ENCODE data around the gene PPOX. TPM values are rescaled to one million over a fixed set of nuclear protein-coding genes. Genes with fewer than 3 reads are reported as not detected.

The PPOX gene
- total RNA-seq, 1 donor from 2014 or later, result 49.7 TPM

GRCh38 chr1:161166669-161167548, 683 bp downstream of the PPOX start:
- H3K27ac Mint-ChIP-seq, result peak overlapping the region; percentile 99
- no peak for TF ChIP-seq CTCF (IDR thresholded peaks at IDR 0.05; ENCODE audit: unreplicated experiment)
- H3K4me1 Mint-ChIP-seq, result peaks cover 17% of the 10 kb centered on the region
- peak overlapping the region; percentile 88 for H3K4me3 Mint-ChIP-seq
- H3K27me3 Mint-ChIP-seq (ENCODE audit: low read depth), result no peaks in the 10 kb centered on the region
- H3K36me3 Mint-ChIP-seq, result peaks cover 24% of the 10 kb centered on the region
- DNase-seq (ENCODE audit: low spot score in 2 of 2, unreplicated experiment in 2 of 2), result no peak
- no peaks in the 10 kb centered on the region for H3K9me3 Mint-ChIP-seq

- Mint-ChIP-seq H3K9me3 (no peaks in the 10 kb centered on the region), H3K4me3 (no peak overlapping the region), H3K4me1 (peaks cover 15% of the 10 kb centered on the region), H3K27ac (no peak overlapping the region), H3K36me3 (peaks cover 23% of the 10 kb centered on the region), H3K27me3 (ENCODE audit: low read depth) (no peaks in the 10 kb centered on the region)
- TF ChIP-seq CTCF (IDR thresholded peaks at IDR 0.05; ENCODE audit: unreplicated experiment), result no peak
- no peak for DNase-seq (ENCODE audit: low spot score in 2 of 2, unreplicated experiment in 2 of 2)
Observed at GRCh38 chr1:161168906-161169305, 2.7 kb downstream of the PPOX start.

GRCh38 chr1:161171191-161171590, 5.0 kb downstream of the PPOX start:
- no peak overlapping the region for H3K4me3 Mint-ChIP-seq
- TF ChIP-seq CTCF (IDR thresholded peaks at IDR 0.05; ENCODE audit: unreplicated experiment), result no peak
- no peak for DNase-seq (ENCODE audit: low spot score in 2 of 2, unreplicated experiment in 2 of 2)
- no peak overlapping the region for H3K27ac Mint-ChIP-seq
- no peaks in the 10 kb centered on the region for H3K9me3 Mint-ChIP-seq
- H3K4me1 Mint-ChIP-seq, result peaks cover 22% of the 10 kb centered on the region
- H3K27me3 Mint-ChIP-seq (ENCODE audit: low read depth), result no peaks in the 10 kb centered on the region
- peaks cover 28% of the 10 kb centered on the region for H3K36me3 Mint-ChIP-seq

GRCh38 chr1:161171696-161172095, 5.5 kb downstream of the PPOX start:
- H3K27ac Mint-ChIP-seq, result no peak overlapping the region
- H3K36me3 Mint-ChIP-seq, result peaks cover 28% of the 10 kb centered on the region
- peaks cover 28% of the 10 kb centered on the region for H3K4me1 Mint-ChIP-seq
- no peaks in the 10 kb centered on the region for H3K27me3 Mint-ChIP-seq (ENCODE audit: low read depth)
- no peak for DNase-seq (ENCODE audit: low spot score in 2 of 2, unreplicated experiment in 2 of 2)
- no peak overlapping the region for H3K4me3 Mint-ChIP-seq
- no peak for TF ChIP-seq CTCF (IDR thresholded peaks at IDR 0.05; ENCODE audit: unreplicated experiment)
- H3K9me3 Mint-ChIP-seq, result no peaks in the 10 kb centered on the region

- no peaks in the 10 kb centered on the region for H3K9me3 Mint-ChIP-seq
- peaks cover 23% of the 10 kb centered on the region for H3K4me1 Mint-ChIP-seq
- peaks cover 28% of the 10 kb centered on the region for H3K36me3 Mint-ChIP-seq
- TF ChIP-seq CTCF (IDR thresholded peaks at IDR 0.05; ENCODE audit: unreplicated experiment), result no peak
- H3K4me3 Mint-ChIP-seq, result no peak overlapping the region
- no peaks in the 10 kb centered on the region for H3K27me3 Mint-ChIP-seq (ENCODE audit: low read depth)
- DNase-seq (ENCODE audit: low spot score in 2 of 2, unreplicated experiment in 2 of 2), result no peak
- H3K27ac Mint-ChIP-seq, result no peak overlapping the region
Observed at GRCh38 chr1:161172349-161172748, 6.1 kb downstream of the PPOX start.
